SK-N-SH treated with all-trans-retinoic acid at 6 μM for 48 hours (cell line): ENCODE data around the gene OR11H7.

Experiments used
- ARNTL ChIP-seq: fragments of 450-650 bp; formaldehyde crosslinking; IDR thresholded peaks from 2 replicates; pipeline ENCODE4 v1.5.0; 2020; ENCODE audit warnings: low read depth, mild to moderate bottlenecking, moderate library complexity, borderline replicate concordance
- CREB5 ChIP-seq: fragments of 250-450 bp; sonication (Bioruptor Pico); IDR thresholded peaks from 2 replicates; pipeline ENCODE4 v1.5.1; 2020; ENCODE audit warnings: low read depth, mild to moderate bottlenecking, moderate library complexity
- CSDC2 ChIP-seq: fragments of 250-450 bp; sonication (Bioruptor Pico); IDR thresholded peaks from 2 replicates; pipeline ENCODE4 v1.5.0; 2020; ENCODE audit warnings: mild to moderate bottlenecking, moderate library complexity
- CSRNP3 ChIP-seq: fragments of 250-450 bp; sonication (Bioruptor Pico); IDR thresholded peaks from 2 replicates; pipeline ENCODE4 v1.5.1; 2021; ENCODE audit warnings: mild to moderate bottlenecking, moderate library complexity
- ESRRG ChIP-seq: fragments of 250-450 bp; sonication (Bioruptor Pico); IDR thresholded peaks from 2 replicates; pipeline ENCODE4 v1.6.1; 2021; ENCODE audit warnings: mild to moderate bottlenecking
- GLIS3 ChIP-seq: fragments of 250-450 bp; sonication (Bioruptor Pico); IDR thresholded peaks from 2 replicates; pipeline ENCODE4 v1.5.0; 2020; ENCODE audit warnings: mild to moderate bottlenecking, moderate library complexity
- OSR1 ChIP-seq: fragments of 250-450 bp; sonication (Bioruptor Pico); IDR thresholded peaks from 2 replicates; pipeline ENCODE4 v1.8.0; 2022; ENCODE audit warnings: moderate library complexity, mild to moderate bottlenecking, inconsistent platforms
- PATZ1 ChIP-seq: fragments of 250-450 bp; sonication (Bioruptor Pico); IDR thresholded peaks from 2 replicates; pipeline ENCODE4 v1.8.0; 2020; ENCODE audit warnings: mild to moderate bottlenecking, moderate library complexity, borderline replicate concordance
- RARB ChIP-seq: fragments of 250-450 bp; sonication (Bioruptor Pico); IDR thresholded peaks from 2 replicates; pipeline ENCODE4 v1.8.0; 2021; ENCODE audit warnings: mild to moderate bottlenecking, moderate library complexity
- TCF4 ChIP-seq: fragments of 250-450 bp; sonication (Bioruptor Pico); IDR thresholded peaks from 2 replicates; pipeline ENCODE4 v1.8.0; 2021; ENCODE audit warnings: mild to moderate bottlenecking, moderate library complexity, borderline replicate concordance
- ZFP3 ChIP-seq: fragments of 250-450 bp; sonication (Bioruptor Pico); IDR thresholded peaks from 2 replicates; pipeline ENCODE4 v1.5.0; 2020; ENCODE audit warnings: mild to moderate bottlenecking, moderate library complexity
- ZFP30 ChIP-seq: fragments of 450-650 bp; formaldehyde crosslinking; IDR thresholded peaks from 2 replicates; pipeline ENCODE4 v1.5.0; 2022; ENCODE audit warnings: mild to moderate bottlenecking, moderate library complexity
- ZNF565 ChIP-seq: fragments of 450-650 bp; formaldehyde crosslinking; conservative IDR thresholded peaks from 2 replicates; pipeline ENCODE4 v1.5.0; 2020; ENCODE audit warnings: low read depth, mild to moderate bottlenecking, moderate library complexity
- ZNF70 ChIP-seq: fragments of 450-650 bp; formaldehyde crosslinking; IDR thresholded peaks from 2 replicates; pipeline ENCODE4 v1.5.0; 2020; ENCODE audit warnings: mild to moderate bottlenecking, moderate library complexity

GRCh38 chr14:20179218-20179617, 49.6 kb upstream of the OR11H7 start:
- no peak for TF ChIP-seq ARNTL (CRISPR knock-in tag)
- TF ChIP-seq ZNF70 (CRISPR knock-in tag), result no peak
- TF ChIP-seq GLIS3 (CRISPR knock-in tag), result no peak
- no peak for TF ChIP-seq CREB5 (CRISPR knock-in tag)
- TF ChIP-seq CSRNP3, result no peak
- no peak for TF ChIP-seq OSR1
- TF ChIP-seq CSDC2 (CRISPR knock-in tag), result no peak
- no peak for TF ChIP-seq TCF4 (CRISPR knock-in tag)
- no peak for TF ChIP-seq ESRRG (CRISPR knock-in tag)
- TF ChIP-seq RARB (CRISPR knock-in tag), result no peak
- no peak for TF ChIP-seq ZFP3
- TF ChIP-seq PATZ1 (CRISPR knock-in tag), result no peak
- TF ChIP-seq ZNF565 (CRISPR knock-in tag), result no peak
- TF ChIP-seq ZFP30, result no peak
